HG03378 (cell line): Measurements from ENCODE around the gene LAIR1.
"Not testable (repeated sequence)": the region's sequence is repeated elsewhere in the genome, so short reads cannot be mapped to it uniquely, and the experiment has no call there.

Source experiments
- ATAC-seq: cut with Tn5 transposase; IDR thresholded peaks from one replicate; pipeline ENCODE4 v1.9.1; 2021; ENCODE audit warnings: mild to moderate bottlenecking, moderate library complexity; ENCODE audit not compliant: unreplicated experiment

The LAIR1 gene, protein sequence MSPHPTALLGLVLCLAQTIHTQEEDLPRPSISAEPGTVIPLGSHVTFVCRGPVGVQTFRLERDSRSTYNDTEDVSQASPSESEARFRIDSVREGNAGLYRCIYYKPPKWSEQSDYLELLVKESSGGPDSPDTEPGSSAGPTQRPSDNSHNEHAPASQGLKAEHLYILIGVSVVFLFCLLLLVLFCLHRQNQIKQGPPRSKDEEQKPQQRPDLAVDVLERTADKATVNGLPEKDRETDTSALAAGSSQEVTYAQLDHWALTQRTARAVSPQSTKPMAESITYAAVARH

GRCh38 chr19:54364775-54365257 is at the start of gene LAIR1:
TSS of gene LAIR1 (minus strand) at chr19:54364931. CDS start at chr19:54364804, 127 bp downstream.
- ATAC-seq, result no peak

DNA sequence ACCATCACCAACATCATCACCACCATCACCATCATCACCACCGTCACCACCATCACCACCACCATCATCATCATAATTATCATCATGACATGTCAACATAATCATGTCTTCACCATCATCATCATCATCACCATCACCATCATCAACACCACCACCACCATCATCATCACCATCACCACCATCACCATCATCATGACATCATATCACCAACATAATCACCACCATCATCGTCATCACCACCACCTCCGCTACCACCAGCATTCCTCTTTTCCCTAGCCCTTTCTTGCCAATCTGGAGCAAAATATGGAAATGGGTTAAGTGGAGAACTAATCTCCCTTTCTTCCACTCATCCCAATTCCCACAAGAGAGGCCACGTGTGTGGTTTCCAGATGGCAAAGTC is 49.4 kb upstream of the LAIR1 start:
- ATAC-seq, result no peak

- no peak for ATAC-seq
These were observed 48.1 kb upstream of the LAIR1 start for GRCh38 chr19:54412877-54413276.

GRCh38 chr19:54411033-54411432 is 46.3 kb upstream of the LAIR1 start:
- no peak for ATAC-seq

- ATAC-seq, result no peak
These were observed 43.8 kb upstream of the LAIR1 start for GRCh38 chr19:54408456-54409026.

DNA sequence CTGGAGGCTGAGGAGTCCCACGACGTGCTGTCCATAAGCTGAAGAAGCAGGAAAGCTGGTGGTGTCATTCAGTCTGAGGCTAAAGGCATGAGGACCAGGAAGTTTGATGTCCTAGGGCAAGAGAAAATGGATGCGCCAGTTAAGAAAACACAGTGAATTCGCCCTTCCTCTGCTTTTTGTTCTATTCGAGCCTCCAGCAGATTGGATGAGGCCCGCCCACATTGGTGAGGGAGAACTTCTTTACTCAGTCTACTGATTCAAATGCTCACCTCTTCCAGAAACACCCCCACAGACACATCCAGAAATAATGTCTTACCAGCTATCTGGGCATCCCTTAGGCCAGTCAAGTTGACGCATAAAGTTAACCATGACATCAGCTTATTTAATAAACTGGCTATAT is 43.0 kb upstream of the LAIR1 start:
- ATAC-seq, result no peak

DNA sequence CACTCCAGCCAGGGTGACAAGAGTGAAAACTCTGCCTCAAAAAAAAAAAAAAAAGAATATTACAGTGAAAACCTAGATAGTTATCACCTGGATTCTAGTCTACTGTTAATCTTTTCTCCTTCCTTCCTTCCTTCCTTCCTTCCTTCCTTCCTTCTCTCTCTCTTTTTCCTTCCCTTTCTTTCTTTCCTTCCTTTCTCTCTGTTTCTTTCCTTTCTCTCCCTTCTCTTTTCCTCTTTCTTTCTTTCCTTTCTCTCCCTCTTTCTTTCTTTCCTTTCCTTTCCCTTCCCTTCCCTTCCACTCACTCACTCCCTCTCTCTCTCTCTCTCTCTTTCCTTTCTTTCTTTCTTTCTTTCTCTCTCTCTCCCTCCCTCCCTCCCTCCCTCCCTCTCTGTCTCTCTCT is 40.9 kb upstream of the LAIR1 start:
- no peak for ATAC-seq

- no peak for ATAC-seq
These were observed 38.3 kb upstream of the LAIR1 start for GRCh38 chr19:54403054-54403453.

- ATAC-seq, result no peak
These were observed 36.2 kb upstream of the LAIR1 start for GRCh38 chr19:54400913-54401312.

- no peak for ATAC-seq
These were observed 34.5 kb upstream of the LAIR1 start for GRCh38 chr19:54399189-54399588.

DNA sequence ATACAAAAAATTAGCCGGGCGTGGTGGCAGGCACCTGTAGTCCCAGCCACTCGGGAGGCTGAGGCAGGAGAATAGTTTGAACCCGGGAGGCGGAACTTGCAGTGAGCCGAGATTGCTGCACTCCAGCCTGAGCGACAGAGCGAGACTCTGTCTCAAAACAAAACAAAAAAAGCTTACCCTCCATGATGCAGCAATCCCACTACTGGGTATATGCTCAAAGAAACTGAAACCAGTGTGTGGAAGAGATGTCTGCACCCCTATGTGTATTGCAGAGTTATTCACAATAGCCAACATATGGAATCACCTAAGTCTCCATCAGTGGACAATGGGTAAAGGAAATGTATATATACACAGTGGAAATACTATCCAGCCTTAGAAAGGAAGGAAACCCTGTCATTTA is 31.0 kb upstream of the LAIR1 start:
- ATAC-seq, result no peak

DNA sequence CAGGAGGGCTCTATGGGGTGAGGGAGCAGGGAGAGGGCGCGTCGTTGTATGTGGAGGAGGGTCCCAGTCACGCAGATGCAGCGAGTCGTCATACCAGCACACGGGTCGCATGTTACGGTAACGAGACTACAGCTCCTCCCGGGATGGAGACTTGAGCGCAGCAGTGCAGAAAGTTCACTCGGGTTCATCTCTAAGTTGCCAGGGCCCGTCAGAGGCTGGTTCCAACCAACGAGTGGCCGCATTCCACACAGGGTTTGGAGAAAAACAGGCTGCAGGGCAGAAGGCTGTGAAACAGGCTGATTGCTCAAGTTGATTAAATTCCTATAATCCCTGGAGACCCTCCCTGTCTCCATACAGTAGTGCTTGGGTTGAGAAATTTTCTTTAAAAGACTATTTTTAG is 28.6 kb upstream of the LAIR1 start:
- no peak for ATAC-seq

DNA sequence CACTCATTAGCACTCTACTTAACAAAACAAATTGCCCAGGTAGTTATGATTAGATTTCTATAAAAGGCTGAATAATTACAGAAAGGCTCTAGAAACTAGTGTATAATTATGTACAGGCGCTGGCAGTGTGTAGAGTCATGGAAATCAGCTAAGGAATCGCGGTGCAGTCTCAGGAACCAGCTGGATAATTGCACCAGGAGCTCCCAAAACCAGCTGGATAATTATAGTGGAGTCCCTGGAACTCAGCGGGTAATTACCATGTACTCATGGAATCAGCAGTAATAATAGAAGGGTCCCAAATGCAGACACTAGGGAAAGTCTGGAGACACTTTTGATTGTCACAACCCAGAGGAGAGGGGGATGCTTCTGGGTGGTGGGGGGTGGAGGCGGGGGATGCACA is 27.4 kb upstream of the LAIR1 start:
- ATAC-seq, result no peak

GRCh38 chr19:54391589-54392061 is 26.9 kb upstream of the LAIR1 start:
- ATAC-seq, result no peak

DNA sequence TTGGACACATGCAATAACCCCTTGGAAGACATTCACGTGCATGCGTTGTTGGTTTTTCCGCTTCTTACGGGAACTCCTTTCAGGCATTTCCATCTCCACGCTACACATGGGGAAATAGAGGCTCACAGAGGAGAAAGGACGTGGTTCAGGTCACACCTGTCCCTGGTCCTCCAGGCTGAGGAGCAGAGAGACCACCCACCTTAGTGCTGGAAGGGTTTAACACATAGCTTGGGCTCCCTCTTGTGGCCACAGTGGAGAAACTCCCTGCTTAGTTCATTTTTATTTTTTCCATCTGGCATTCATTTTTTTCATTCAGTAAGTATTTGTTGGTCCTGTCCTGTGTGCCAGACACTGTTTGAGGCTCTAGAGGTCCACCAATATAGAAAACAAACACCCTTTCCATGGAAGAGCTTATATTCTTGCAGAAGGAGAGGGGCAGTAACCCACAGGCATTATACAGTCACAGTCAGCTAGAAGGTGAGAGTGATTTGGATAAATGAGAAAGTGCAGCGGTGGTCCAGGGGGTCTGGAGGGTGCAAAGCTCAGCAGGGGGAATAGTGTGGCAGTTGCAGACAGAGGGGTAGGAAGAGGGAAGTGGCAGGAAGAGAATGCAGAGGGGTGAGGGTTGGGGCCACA is 26.3 kb upstream of the LAIR1 start:
- no peak for ATAC-seq

DNA sequence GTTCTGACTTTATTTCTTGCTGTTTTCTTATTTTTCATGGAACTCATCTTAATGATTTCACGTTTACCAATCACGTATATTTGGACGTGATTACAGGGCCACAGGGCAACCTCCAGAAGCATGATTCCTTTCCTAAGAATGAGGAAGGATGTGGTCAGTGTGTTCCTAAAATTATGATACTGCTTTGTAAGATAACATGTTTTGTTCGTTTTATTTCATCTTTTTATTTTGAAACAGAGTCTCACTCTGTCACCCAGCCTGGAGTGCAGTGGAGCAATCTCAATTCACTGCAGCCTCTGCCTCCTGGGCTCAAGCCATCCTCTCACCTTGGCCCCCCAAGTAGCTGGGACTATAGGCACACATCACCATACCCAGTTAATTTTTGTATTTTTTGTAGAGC is 24.8 kb upstream of the LAIR1 start:
- no peak for ATAC-seq

DNA sequence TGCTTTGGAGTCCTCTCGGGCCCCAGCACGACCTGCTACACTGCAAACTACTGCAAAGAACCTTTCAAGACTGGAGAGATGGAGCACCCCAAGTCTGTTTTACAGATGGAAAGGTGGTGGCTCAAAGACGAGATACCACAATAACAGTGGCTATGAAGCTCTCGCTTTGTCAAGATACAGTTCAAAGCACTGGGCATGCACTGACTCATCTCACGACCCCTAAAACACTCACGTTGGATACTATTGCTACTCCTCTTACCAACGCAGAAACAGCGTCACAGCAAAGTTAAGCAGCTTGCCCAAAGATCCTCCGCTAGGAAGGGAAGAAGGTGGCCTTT is 24.0 kb upstream of the LAIR1 start:
- no peak for ATAC-seq

- ATAC-seq, result no peak
These were observed 23.5 kb upstream of the LAIR1 start for GRCh38 chr19:54387991-54388801.

DNA sequence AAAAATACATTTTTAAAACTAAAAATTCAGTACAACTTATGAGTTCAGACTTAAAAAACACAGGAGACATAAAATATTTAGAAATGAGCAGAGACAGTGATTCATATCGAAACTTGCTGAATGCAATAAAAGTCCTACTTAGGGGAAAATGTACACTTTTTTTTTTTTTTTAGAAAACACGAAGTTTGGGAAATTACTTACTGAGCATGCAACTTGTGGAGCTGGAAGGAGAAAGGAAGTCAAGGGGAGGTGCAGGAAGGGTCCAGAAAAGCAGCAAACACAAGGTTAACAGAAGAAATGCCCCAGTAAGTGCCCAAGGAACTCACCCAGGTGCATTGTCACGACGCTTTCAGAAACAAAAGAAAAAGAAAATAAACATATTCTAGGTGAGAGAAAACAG is 18.6 kb upstream of the LAIR1 start:
- ATAC-seq, result no peak

GRCh38 chr19:54382041-54382440 is 17.3 kb upstream of the LAIR1 start:
- not testable (repeated sequence) for ATAC-seq

GRCh38 chr19:54380897-54381296 is 16.2 kb upstream of the LAIR1 start:
- no peak for ATAC-seq
